Endodermal cell (in vitro differentiated cells): ENCODE measurements around the gene PABPN1L. TPM values are rescaled to one million over a fixed set of nuclear protein-coding genes. Genes with fewer than 3 reads are reported as not detected.

ENCODE experiments used
- DNase-seq: peaks from one replicate; pipeline ENCODE4 v3.0.0-alpha.2; 2017
- H3K27ac ChIP-seq: 2 replicates; pipeline ENCODE4 v1.5.1; 2013; ENCODE audit warnings: mild to moderate bottlenecking, low read depth, low read length, moderate library complexity
- H3K27me3 ChIP-seq: 2 replicates; pipeline ENCODE4 v1.6.1; 2013; ENCODE audit warnings: mild to moderate bottlenecking, low read length, moderate library complexity; ENCODE audit not compliant: insufficient read depth, control insufficient read depth, poor library complexity, severe bottlenecking
- H3K36me3 ChIP-seq: 2 replicates; pipeline ENCODE4 v1.7.0; 2013; ENCODE audit warnings: mild to moderate bottlenecking, low read length, moderate library complexity; ENCODE audit not compliant: control insufficient read depth, insufficient read depth
- H3K4me1 ChIP-seq: one replicate; pipeline ENCODE4 v1.7.0; 2013; ENCODE audit warnings: low read length; ENCODE audit not compliant: control insufficient read depth, insufficient read depth
- H3K4me3 ChIP-seq: 2 replicates; pipeline ENCODE4 v1.5.1; 2013; ENCODE audit warnings: mild to moderate bottlenecking, low read length, moderate library complexity
- H3K9ac ChIP-seq: 2 replicates; pipeline ENCODE4 v1.6.1; 2013; ENCODE audit warnings: mild to moderate bottlenecking, low read length, moderate library complexity; ENCODE audit not compliant: poor library complexity, severe bottlenecking; ENCODE audit errors: extremely low read depth
- H3K9me3 ChIP-seq: 2 replicates; pipeline ENCODE4 v1.6.1; 2013; ENCODE audit warnings: mild to moderate bottlenecking, low read length, moderate library complexity; ENCODE audit not compliant: control insufficient read depth
- H3K27ac Mint-ChIP-seq: 2 replicates; pipeline ENCODE4 v1.8.0; 2020; ENCODE audit warnings: mixed read lengths
- H3K27me3 Mint-ChIP-seq: 2 replicates; pipeline ENCODE4 v1.8.0; 2021; ENCODE audit warnings: mild to moderate bottlenecking, mixed read lengths; ENCODE audit not compliant: insufficient read depth
- H3K36me3 Mint-ChIP-seq: 2 replicates; pipeline ENCODE4 v1.8.0; 2020; ENCODE audit warnings: low read depth, mixed read lengths
- H3K4me1 Mint-ChIP-seq: 2 replicates; pipeline ENCODE4 v1.8.0; 2020; ENCODE audit warnings: mixed read lengths
- H3K4me3 Mint-ChIP-seq: 2 replicates; pipeline ENCODE4 v1.8.0; 2020; ENCODE audit warnings: mild to moderate bottlenecking, moderate library complexity, mixed read lengths
- H3K9me3 Mint-ChIP-seq: 2 replicates; pipeline ENCODE4 v1.8.0; 2020; ENCODE audit warnings: mild to moderate bottlenecking, mixed read lengths
- CTCF ChIP-seq: fragments of 200-600 bp; sonication (generic); conservative IDR thresholded peaks from 2 replicates; pipeline ENCODE4 v1.5.0; 2021; ENCODE audit warnings: antibody characterized with exemption, mild to moderate bottlenecking
- WGBS, 2 experiments: methylation state at CpG; one replicate each; pipeline versions ENCODE4 v1.1.5 to v1.1.7; 2013; ENCODE audit warnings: missing lambda C conversion rate in 2 of 2, mixed read lengths in 1 of 2; ENCODE audit not compliant: insufficient coverage in 1 of 2, insufficient read length in 1 of 2; 5-methylcytosine and 5-hydroxymethylcytosine counted together
- total RNA-seq, 2 donors: library from RNA; stranded (reverse); fragmentation: NEBNext Ultra II Directional in 1 of 2; extraction: Animal tissue kit (Norgen Biotek cat#: 25700) in 1 of 2; gene quantifications; 2 replicates in 1 of 2; 3 replicates in 1 of 2; pipeline ENCODE4 v1.2.1, GENCODE V29; 2021

PABPN1L gene
- total RNA-seq, 2 donors from 2014 or later, result not detected

- TF ChIP-seq CTCF, result no peak
- H3K27ac ChIP-seq, result no peak overlapping the region
- H3K27ac Mint-ChIP-seq, result no peak overlapping the region
- no peaks in the 10 kb centered on the region for H3K4me1 Mint-ChIP-seq
- no peaks in the 10 kb centered on the region for H3K9me3 ChIP-seq
- no peak overlapping the region for H3K9ac ChIP-seq
- no peaks in the 10 kb centered on the region for H3K27me3 Mint-ChIP-seq
- H3K36me3 Mint-ChIP-seq, result no peaks in the 10 kb centered on the region
- H3K27me3 ChIP-seq, result no peaks in the 10 kb centered on the region
- no peaks in the 10 kb centered on the region for H3K9me3 Mint-ChIP-seq
- H3K4me1 ChIP-seq, result no peaks in the 10 kb centered on the region
- no peaks in the 10 kb centered on the region for H3K36me3 ChIP-seq
- H3K4me3 ChIP-seq, result no peak overlapping the region
- no peak for DNase-seq
- WGBS, 2 experiments, result 95 to 96% methylated on average over 22 to 34 of the region's 34 CpGs
- H3K4me3 Mint-ChIP-seq, result no peak overlapping the region
Measured at GRCh38 chr16:88874938-88875599, 8.6 kb upstream of the PABPN1L start.

GRCh38 chr16:88872650-88873331 is 6.3 kb upstream of the PABPN1L start:
- H3K9ac ChIP-seq, result no peak overlapping the region
- no peaks in the 10 kb centered on the region for H3K4me1 ChIP-seq
- DNase-seq, result no peak
- no peak for TF ChIP-seq CTCF
- 91 to 92% methylated on average over 12 to 25 of the region's 25 CpGs for WGBS, 2 experiments
- H3K36me3 Mint-ChIP-seq, result no peaks in the 10 kb centered on the region
- no peak overlapping the region for H3K27ac Mint-ChIP-seq
- H3K9me3 ChIP-seq, result no peaks in the 10 kb centered on the region
- no peaks in the 10 kb centered on the region for H3K27me3 Mint-ChIP-seq
- H3K4me3 ChIP-seq, result no peak overlapping the region
- no peaks in the 10 kb centered on the region for H3K27me3 ChIP-seq
- no peaks in the 10 kb centered on the region for H3K9me3 Mint-ChIP-seq
- H3K36me3 ChIP-seq, result no peaks in the 10 kb centered on the region
- H3K27ac ChIP-seq, result no peak overlapping the region
- no peaks in the 10 kb centered on the region for H3K4me1 Mint-ChIP-seq
- no peak overlapping the region for H3K4me3 Mint-ChIP-seq

GRCh38 chr16:88871730-88872416 is 5.4 kb upstream of the PABPN1L start:
- Histone ChIP-seq H3K4me3 (no peak overlapping the region), H3K4me1 (no peaks in the 10 kb centered on the region), H3K9ac (no peak overlapping the region), H3K9me3 (no peaks in the 10 kb centered on the region), H3K27ac (no peak overlapping the region), H3K27me3 (no peaks in the 10 kb centered on the region), H3K36me3 (no peaks in the 10 kb centered on the region)
- no peak overlapping the region for H3K4me3 Mint-ChIP-seq
- no peaks in the 10 kb centered on the region for H3K36me3 Mint-ChIP-seq
- DNase-seq, result no peak
- H3K4me1 Mint-ChIP-seq, result no peaks in the 10 kb centered on the region
- H3K9me3 Mint-ChIP-seq, result no peaks in the 10 kb centered on the region
- H3K27ac Mint-ChIP-seq, result no peak overlapping the region
- 93 to 94% methylated on average over 11 to 15 of the region's 21 CpGs for WGBS, 2 experiments
- no peaks in the 10 kb centered on the region for H3K27me3 Mint-ChIP-seq
- TF ChIP-seq CTCF, result no peak
